IPS-NIHi7 (cell line): ENCODE results near the gene AUTS2.
A peak's percentile ranks its signal among the peaks of the same experiment; 100 is the strongest.

Source experiments
- DNase-seq: peaks from one replicate; pipeline ENCODE4 v3.0.0; 2012; ENCODE audit warnings: mixed read lengths; ENCODE audit errors: extremely low spot score

Gene AUTS2

DNA sequence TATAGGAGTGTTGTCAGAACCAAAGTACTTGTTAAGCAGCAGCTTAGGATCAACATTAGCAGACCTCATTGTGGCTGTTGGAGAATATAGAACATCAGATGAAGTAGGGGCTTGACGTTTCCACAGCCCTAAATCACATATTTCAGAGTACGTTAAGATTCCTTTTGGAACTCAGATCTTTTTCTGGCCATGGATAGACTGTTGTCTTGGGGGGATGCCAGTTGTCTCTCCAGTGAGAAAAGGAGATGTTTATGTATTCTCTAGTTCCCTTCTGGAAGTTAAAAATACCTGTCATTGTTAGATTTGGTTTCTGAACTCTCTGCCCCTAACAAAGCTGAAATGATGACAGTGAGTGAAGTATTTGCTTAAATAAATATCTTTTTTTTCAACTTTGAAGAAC, 191.3 kb downstream of the AUTS2 start:
- DNase-seq, result no peak

- DNase-seq, result no peak
These were observed 192.9 kb downstream of the AUTS2 start for GRCh38 chr7:69790977-69791724.

DNA sequence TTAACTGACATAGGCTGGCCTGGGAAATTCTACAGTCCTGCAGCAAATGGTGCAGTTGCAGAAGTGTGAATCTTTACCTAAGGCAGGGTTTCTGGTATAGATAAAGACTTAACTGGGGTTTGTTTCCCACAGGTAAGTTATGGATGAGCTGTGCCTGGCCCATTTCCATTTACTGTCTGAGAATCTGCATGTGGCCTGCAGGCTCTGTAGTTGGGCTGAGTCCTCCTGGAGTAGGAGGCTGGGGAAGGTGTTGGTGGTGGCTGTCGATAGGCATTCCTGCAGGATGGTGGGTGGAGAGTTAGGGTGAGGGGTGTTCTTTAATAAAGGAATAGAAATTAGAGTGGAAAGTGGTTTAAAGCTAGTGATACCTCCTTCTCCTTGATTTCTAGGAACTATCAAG, 193.5 kb downstream of the AUTS2 start:
- DNase-seq, result no peak

GRCh38 chr7:69795932-69796331, 197.7 kb downstream of the AUTS2 start:
- no peak for DNase-seq

DNA sequence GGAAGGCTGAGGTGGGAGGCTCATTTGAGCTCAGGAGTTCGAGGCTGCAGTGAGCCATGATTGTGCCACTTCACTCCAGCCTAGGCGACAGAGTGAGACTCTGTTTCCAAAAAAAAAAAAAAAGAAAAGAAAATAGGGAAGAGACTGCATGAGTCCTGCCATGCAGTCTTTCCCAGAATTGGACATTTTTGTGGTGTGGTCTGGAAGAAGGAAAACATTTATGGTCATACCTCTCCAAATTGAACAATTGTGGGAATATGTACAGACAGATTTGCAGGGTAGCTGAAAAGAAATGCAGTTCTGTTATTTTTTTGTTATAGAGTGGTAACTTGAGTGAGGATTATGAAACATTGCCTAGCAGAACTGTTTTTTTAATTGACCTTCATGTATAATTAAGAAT, 198.1 kb downstream of the AUTS2 start:
- no peak for DNase-seq

DNA sequence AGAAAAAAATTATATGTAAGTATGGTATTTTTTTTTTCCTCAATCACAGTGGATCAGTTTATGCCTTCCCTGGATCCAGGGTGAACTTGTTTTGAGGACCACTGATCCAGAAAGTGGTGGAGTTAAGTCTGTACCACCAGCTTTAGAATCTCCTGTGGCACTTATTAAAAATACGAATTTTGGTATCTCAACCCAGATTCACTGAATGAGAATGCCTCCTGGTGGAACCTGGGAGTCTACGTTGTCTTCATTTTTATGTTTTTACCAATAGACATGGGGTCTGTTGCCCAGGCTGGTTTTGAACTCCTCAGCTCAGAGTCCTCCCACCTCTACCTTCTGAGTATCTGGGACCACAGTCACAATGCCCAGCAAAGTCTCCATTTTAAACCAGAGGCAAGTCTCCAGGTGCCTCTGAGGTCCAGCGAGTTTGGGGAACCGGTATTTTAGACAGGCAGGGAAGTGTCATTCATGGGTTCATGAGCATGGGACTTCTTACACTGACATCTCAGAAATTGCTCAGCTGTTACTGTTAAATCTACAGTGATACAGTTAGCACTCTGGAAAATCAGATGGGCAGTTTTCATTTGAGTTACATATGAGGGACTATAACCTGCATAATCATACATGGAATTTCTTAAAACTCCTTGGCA, 200.9 kb downstream of the AUTS2 start:
- no peak for DNase-seq

GRCh38 chr7:69799990-69800389, 201.7 kb downstream of the AUTS2 start:
- no peak for DNase-seq

- DNase-seq, result peak; percentile 71
These were observed 202.2 kb downstream of the AUTS2 start for GRCh38 chr7:69800495-69800894.

DNA sequence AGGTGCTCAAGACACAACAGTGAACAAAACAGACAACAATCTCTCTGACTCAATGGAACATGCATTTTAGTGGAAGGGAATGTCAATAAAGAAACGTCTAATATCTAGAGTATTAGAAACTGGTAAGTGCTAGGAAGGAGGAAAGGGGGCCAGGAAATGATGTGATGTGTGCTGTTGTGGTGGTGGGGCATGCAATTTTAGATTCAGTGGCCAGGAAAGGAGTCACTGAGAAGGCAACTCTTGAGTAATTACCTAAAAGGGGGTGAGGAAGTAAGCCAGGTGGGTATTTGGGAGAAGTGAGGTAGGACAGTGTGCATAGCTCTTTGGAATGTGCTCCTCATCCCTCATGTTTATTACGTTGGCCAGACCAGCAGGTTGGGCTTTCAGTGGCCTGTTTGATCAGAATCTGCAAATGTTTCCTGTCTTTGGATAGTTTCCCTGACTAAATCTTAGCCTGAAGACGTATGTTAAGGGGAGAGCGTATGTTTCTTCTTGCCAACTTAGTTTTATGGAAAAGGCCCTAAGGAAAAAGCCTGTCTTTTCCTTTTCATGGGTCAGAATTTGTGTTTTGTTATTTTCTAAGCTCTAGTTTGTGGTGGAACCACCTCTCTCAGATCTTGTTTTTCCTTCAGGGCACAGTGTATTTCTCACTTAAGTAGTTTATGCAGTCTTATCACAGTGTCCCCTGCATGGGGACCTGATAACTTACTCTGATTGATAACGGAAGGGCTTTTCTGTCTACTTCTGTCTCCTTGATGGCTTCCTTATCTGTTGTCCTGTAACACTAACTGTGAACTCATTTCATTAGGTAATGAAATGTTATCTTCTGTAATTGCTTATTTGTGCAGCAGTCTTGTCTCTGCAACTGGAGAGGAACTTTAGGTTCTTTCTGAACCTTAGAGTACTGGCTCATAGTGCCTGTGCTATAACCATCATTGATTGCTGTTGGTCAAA, 203.7 kb downstream of the AUTS2 start:
- no peak for DNase-seq

GRCh38 chr7:69803699-69804516, 205.6 kb downstream of the AUTS2 start:
- DNase-seq, result no peak

DNA sequence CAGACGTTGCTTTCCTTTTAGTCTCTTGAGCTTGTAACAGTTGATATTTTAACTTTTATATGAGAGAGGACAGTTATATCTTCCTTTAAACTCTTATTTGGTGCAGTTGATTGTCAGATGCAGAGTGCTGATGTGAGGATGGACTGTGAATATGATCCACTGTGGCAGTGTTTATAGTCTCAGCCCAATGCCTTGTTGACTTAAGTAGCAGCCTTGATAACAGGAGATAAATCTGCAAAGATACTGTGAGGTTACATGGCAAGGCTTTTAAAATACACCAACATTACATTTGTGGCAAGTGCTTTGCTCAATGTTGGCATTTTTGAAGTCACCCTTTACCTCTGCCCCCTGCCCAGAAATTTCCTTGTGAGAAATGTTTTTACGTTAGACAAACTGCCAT, 206.7 kb downstream of the AUTS2 start:
- no peak for DNase-seq

DNA sequence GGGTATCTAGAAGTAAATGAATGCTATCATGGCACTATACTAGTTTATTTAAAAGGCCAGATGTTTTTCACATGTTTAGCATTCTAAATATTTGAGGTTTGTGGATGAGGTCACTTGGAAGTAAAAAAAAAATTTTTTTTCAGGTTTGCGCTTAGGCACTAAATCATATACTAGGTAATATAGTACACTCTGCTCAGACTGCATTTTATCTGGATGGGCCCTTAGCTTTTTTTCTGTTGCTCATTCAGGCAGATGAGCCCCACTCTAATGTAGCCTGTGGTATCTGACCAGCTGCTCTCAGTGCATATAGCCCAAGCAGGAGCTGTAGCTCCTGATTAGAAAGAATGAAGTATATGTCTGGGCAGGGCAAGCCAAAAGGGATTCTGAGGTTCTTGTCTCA, 210.1 kb downstream of the AUTS2 start:
- no peak for DNase-seq

DNA sequence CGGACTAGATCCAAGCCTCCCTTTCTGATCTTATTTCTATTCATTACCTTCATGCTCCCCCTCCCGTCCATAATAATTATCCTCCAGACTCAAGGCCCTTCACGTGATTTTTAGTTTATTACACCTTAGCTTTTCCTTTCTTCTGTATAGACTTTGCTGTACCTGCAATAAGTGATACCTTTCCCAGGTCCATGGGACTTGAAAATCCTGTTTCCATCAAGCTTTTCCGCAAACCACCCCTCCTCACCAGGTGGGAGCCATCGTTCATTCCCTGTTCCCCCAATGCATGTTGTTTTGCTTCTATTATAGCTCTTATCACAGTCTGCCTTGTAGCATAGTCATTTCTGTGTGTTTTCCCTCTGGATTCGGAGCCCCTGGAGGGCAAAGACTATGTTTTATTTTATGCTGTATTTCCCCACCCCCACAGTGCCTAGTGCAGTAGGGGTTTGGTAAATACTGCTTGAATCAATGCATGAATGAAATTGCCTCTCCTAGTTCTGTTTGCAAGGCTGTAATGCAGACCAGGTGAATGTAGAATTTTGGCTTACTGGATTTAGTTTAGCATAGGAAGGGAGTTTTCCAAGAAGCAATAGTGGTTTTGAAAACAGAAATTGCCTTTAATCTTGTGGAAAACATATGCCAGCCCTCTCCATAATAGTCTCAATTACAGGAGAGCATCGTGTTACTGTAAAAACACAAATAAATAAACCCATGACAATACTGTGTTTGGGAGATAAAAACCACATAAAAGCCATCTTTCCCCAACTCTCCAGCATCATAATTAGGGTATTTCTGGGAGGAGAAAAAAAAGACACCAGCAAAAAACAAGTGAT, 213.4 kb downstream of the AUTS2 start:
- no peak for DNase-seq

- DNase-seq, result no peak
These were observed 214.5 kb downstream of the AUTS2 start for GRCh38 chr7:69812756-69813155.

GRCh38 chr7:69813637-69814240, 215.5 kb downstream of the AUTS2 start:
- no peak for DNase-seq

- no peak for DNase-seq
These were observed 216.2 kb downstream of the AUTS2 start for GRCh38 chr7:69814421-69814962.

GRCh38 chr7:69816501-69816900, 218.2 kb downstream of the AUTS2 start:
- DNase-seq, result no peak

DNA sequence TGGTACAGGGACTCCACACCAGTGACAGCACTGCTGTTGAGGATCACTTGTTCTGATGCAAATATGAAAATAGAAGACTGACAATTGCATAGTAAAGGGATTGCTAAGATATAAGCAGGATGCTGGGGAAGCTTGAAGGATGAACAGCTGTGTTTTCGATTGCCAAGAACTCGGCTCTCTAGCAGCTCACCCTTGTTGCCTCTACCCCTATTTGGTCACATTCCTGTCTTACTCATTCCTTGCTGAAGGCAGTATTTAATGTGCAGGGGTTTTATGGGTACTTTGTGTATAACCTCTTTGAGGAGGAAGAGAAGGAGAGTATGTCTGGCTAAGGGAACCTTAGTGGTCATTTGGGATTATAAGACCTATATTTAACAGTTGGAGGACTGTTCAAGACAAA, 218.8 kb downstream of the AUTS2 start:
- no peak for DNase-seq

DNA sequence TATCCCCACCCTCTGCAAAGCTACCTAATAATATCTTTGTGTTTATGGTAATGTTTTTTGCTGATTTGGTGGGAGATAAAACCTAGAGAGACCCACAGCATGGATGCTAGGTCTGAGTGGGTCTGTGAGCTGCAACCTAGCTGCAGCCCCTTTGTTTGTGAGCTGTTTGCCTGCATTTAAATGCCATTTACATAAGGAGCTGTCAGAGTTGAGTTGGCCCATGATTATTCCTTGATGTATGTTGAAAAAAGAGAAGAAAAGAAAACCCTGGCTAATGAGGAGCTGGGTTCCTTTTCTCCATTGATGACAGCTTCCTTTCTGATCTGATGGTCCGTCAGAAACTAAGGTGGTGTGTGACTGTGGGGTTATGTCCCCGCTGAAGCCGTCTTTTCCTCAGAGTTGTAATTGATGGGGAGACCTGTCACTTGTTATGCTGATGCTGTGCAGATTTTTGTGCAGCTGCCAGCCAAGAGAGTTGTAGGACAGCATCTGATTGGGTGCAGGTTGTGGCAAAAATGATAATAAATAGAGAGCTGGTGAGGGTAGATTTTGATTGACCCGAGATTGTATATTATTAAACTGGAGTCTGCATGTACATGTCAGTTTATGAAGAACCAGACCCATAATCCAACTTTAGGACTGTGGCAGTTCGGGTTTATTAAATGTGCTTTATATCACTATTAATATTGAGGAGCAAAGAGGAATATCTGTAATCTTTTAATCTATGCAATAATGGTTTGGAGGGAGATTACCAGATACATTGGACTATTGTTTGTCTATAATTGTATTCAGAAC, 219.8 kb downstream of the AUTS2 start:
- no peak for DNase-seq
